ENCODE data around the gene TTPAL.

DNA sequence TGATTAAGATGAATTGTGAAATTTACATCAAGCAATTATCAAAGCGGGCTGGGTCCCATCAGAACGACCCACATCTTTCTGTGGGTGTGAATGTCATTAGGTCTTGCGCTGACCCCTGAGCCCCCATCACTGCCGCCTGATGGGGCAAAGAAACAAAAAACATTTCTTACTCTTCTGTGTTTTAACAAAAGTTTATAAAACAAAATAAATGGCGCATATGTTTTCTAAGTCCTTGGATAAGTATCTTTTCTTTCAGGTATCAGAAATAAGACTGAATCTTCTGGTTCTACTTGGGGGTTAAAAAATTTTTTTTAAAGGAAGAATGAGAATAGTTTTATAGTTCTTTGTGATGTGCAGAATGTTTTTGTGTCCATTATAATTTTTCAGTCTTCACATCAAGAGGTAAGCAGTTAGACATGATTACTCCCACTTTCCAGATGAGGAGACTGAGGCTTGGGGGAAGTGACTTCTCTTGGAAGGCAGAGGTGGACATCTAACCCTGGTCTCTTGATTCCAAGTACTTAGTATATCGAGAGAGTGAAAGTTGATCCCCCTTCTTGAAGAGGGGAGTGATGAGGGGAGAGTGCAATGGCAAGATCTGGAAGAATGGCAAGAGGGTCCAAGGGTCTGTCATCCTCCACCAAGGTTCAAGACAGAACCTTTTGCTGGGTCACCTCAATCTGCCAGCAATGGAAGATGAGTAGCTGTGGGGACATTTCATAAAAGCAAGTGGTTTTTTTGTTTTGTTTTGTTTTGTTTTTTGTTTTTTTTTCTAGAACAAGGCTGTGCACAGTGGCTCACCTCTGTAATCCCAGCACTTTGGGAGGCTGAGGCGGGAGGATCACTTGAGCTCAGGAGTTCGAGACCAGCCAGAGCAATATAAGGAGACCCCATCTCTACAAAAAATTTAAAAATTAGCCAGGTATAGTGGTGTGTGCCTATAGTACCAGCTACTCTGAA is 42.8 kb upstream of the TTPAL start:
- TF ChIP-seq, protein P1, sequence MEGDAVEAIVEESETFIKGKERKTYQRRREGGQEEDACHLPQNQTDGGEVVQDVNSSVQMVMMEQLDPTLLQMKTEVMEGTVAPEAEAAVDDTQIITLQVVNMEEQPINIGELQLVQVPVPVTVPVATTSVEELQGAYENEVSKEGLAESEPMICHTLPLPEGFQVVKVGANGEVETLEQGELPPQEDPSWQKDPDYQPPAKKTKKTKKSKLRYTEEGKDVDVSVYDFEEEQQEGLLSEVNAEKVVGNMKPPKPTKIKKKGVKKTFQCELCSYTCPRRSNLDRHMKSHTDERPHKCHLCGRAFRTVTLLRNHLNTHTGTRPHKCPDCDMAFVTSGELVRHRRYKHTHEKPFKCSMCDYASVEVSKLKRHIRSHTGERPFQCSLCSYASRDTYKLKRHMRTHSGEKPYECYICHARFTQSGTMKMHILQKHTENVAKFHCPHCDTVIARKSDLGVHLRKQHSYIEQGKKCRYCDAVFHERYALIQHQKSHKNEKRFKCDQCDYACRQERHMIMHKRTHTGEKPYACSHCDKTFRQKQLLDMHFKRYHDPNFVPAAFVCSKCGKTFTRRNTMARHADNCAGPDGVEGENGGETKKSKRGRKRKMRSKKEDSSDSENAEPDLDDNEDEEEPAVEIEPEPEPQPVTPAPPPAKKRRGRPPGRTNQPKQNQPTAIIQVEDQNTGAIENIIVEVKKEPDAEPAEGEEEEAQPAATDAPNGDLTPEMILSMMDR (IDR thresholded peaks at IDR 0.05): no peak
- TF ChIP-seq POLR2A (IDR thresholded peaks at IDR 0.05): no peak
